ENCODE results near the gene SPINDOC.

The SPINDOC gene

DNA sequence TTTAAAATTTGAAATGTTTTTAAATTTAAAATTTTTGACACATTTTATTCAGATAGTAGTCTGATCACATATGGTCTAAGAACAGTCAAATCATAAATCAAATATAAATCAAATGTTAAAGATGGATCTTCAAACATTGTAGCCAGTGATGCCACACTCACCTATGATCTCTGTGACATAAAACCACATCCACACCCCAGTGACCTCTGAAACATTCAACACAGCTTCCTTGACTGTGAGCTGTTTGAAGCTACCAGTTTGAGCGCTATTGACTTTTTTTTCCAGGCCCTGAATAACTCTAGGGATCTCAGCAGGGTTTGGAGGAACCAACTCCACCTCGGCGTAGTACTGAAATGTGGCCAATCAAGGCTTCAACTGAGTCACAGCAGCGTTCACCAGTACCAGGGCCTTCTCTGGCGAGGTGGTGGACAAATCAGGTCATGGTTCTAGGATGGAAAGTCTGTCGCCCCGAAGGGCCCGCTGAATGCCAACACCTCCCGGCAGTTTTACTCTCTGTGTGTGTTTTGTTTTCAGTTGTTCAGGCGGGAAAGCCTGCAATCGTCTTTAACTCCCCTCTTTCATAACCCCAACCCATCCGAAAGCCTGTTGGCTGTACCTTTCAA lies 21.4 kb downstream of the SPINDOC start:
- no peak for DNase-seq

DNA sequence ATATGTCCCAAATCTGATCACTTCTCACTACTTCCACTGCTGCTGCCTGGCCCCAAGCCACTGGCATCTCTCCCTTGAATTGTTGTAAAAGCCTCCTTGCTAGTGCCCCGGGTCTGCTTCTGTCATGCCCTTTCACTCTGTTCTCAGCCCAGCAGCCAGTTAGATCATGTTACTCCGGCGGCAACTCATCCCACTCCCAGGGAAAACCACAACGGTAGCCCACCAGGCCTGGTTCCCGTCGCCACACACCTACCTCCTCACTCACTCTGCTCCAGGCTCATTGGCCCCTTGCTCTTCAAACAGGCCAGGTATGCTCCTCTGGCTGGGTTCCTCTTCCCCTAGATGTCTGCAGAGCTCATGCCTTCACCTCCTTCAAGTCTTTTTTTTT lies 21.9 kb downstream of the SPINDOC start:
- DNase-seq: no peak

DNA sequence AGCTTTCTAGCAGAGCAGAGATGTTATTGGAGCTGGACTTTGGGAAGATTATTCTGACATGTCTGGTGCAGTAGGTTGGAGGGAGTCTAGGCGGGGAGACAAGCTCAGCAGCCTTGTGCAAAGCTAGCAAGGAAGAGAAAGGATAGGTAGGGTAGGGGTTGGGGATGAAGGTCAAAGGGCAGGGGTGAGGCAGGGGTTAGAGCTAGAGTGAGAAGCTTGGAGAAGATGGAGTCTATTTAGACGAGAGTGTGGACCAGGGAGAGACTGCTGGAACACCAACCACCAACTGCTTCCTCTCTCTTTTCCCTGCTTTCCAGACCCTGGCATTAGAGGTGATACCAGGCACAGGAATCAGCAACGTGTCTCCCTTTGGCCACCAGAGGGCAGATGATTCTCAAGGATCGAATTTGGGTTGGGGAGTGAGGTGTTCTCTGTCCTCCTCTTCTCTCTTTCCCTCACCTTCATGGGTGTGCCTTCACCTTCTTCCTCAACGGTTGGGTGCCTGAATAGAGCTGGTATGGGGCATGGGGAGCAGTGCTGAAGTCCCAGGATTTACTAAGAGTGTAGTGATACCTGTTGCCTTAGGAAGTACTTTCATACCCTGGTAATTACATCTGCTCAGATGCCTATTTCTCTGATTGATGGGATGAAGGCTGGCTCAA lies 23.9 kb downstream of the SPINDOC start:
- peak; percentile 73 for DNase-seq

DNA sequence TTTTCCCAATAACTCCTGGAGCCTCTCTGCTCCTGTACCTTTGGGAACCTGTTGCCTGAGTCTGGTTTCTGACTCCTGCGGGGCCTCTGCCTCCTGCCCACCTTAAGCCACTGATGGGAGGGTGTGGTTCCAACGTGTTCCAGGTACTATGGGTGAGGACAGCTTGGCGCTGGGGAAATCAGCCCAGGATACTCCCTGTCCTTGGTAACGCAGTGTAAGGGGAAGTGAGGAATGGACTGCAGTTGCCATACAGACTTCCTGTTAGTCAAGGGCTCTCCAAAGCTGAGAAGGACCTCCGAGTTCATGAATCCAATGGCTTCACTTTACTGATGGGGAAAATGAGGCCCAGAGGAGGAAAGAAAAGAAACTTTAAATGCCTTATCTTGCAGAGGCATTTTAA lies 24.5 kb downstream of the SPINDOC start:
- no peak for DNase-seq

DNA sequence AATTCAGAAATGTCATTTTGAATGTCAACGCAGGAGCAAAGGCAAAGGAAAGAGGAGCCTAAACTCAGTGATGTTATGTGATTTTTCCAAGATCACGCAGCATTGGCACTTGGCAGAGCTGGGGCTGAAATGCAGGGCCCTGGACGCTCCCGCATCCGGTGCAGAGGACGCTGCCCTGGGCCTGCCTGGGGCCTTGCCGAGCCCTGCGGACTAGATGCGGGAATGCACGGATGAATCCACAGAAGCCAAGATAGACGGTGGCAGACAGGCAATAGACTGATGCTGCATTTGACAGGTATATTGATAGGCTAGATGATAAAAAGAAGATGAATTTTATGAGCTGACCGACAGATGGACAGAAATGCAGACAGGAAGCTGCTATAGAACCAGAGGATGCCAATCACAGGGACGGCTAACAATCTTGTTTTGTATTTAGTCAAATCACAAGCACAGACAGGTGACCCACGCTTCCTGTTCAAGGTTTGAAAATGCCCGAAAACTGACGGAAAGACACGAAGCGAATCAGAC lies 25.0 kb downstream of the SPINDOC start:
- no peak for DNase-seq

DNA sequence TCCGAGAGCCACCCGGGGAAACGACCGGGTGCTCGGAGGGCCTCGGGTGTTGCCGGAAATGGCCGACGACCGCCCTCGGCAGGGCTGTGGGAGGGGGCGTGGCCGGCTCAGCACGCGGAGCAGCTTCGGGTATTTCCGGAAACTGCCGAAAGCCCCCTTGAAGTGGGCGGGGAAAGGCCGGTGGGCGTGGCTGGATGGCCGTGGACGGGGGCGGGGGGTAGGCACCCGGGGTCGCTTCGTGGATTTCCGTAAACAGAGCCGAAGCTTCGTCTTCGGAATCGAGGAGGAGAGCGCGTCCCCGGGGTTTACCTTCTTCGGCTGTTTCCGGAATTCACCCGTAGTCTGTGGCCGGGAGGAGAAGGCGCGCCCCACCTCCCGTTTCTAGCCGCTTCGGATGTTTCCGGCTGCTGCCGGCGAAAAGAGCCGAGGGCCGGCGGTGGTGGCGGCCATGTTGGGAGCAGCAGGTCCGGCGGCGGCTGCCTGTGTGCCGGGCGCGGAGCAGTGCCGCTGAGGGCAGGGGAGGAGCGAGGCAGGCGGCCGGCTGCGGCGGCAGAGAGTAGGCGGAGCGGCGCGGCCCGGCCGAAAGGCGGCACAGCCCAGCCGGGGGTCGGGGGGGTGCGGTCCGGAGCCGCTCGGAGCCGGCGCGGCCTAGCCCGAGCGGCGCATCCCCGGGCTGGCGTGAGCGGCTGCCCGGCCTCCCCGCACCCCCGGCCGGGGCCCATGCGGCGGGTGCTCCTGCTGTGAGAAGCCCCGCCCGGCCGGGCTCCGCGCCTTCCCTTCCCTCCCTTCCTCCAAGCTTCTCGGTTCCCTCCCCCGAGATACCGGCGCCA lies 25.6 kb downstream of the SPINDOC start, which contains the start of gene MARK2:
TSS of gene MARK2 (plus strand) at position 433 of the 830 bp plus-strand sequence. CDS start at position 830, 397 bp downstream.
- peak; percentile 99 for DNase-seq

DNA sequence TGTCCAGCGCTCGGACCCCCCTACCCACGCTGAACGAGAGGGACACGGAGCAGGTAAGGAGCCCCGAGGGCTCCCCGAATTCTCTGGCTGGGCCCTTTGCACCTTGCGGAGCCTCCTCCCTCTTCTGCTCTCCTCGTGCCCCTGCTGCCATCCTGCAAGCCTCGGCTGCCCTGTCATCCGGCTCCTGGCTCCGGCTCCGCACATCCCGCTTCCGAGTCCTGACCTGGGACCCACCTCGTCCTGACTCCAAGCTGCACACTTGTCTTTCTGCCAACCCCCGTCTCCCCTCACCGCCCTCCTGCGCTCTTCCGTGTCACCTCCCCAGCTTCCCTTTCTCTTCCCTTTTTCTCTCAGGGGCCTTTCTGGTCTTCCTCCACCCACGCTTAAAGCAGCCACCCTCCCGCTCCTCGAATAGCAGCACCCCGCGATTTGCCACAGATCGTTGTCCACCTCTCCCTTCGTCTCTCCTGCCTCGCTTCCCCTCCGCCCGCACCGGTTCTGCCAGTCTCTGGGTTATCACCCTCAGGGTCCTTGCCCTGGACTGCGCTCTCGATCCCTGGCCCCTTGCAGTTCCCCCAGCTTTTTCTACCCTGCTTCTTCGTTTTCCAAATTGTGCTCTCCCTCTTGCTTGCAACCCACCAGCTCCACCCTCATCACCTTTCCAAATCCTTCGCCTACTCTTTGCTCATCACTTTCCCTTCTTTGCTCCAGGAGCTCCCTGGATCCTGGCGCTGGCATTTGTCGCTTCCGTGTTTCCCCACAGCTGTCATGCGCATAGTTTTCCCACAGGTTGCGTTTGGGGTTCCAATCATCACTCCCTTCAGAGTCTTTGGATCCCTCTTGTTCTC lies 26.5 kb downstream of the SPINDOC start:
- no peak for DNase-seq

DNA sequence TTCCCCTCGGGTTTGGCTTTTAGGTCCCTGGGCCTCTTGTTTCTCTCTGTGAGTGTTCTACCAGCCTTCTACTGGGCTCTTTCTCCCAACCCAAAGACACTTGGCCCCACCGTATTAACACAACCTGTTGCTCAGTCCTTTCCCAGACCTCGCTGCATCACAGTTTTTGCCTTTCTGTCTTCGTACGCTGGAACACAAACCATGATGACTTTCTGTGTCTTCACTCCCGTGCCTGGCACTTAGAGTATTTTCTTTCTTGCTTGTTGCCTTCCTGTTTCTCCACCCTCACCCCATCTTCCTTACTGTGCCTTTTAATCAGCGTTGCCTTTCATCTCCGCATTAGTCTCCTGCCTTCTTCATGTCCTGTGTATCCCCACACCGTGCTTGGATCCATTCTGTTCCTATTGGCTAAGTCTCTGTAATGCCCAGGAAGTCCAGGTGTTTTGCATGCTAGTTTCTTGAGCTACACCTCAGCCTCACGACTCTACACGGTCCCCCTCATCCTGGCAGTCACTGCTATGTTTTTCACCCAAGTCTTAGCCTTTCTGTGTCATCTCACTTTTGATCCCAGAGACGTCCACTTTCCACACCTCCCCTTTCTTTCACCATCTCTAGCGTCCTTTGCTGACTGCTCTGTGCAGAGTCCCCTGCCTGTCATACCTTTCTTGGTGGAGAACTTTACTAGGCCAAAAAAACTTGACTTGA lies 27.3 kb downstream of the SPINDOC start:
- no peak for DNase-seq

DNA sequence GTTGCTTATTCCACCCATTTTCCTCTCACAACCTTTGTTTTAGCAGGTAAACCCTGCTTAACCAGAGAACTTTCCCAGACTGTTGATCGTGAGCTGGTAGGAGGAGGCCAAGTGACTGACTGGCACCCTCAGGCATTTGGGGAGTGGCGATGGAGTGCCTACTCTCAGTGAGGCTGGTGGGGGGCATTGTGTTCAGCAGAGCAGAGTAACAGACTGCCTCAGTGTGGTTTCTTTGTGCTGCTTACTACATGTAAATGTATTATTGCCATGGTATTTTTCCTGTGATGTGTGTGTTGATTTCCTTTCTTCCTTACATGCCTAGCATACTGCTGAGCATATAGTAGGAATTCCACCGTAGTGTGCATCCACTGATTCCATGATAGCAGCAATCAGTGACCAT lies 28.3 kb downstream of the SPINDOC start:
- no peak for DNase-seq

DNA sequence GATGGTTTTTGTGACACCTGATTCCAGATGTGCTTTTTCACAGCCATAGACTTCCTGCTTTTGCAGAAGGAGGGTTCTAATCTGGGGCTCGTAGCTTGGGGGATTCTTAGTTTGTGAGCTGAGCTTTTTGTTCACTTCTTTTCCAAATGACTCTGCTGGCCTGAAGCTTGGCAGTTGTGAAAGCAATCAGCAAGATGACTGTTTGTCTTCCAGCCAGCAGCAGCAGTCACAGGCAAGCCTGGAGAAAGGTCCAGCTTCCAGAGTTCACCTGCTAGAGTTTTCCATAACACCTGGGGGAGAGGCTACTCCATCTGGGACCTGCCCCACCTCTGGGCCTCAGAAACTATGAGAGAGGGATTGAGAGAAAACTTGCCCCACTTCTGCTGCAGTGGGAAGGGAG lies 29.8 kb downstream of the SPINDOC start:
- DNase-seq: no peak

DNA sequence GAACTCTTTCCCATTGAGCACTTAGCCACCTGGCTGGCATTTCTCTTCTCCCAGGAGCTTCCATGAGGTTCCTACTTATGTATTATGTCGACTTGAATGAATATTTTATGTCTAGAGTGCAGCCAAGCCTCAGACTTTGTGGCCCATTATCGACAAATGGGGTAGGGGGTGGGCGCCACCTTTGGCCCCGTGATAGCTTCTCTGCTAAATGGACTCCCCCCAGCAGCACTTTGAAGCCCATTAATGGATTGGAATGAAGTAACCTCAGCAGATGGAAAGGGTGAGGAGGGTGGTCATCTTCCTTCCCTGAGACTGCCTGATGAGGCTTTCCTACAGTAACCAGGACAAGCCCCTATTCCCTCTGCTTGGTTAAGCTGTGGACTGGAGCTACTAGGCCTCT lies 31.6 kb downstream of the SPINDOC start:
- DNase-seq: no peak

DNA sequence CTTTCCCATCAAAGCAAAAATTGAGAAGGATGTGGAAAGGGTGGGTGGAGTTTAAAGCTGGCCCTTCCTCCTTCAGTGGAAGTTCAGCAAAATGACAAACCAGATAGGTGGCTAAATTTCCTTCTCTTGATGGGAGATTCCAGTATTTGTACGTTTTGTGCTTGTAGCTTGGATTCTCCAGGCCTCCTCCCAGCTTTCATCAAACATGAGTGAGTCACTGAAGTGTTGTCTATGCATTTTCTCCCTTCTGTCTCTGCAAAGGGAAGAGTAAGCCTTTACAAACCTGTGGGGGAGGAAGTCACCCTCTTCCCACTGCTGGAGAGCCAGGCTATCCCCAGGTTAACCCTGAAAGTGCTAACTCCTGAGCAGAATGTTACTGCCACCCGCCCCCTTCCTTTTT lies 32.0 kb downstream of the SPINDOC start:
- no peak for DNase-seq

DNA sequence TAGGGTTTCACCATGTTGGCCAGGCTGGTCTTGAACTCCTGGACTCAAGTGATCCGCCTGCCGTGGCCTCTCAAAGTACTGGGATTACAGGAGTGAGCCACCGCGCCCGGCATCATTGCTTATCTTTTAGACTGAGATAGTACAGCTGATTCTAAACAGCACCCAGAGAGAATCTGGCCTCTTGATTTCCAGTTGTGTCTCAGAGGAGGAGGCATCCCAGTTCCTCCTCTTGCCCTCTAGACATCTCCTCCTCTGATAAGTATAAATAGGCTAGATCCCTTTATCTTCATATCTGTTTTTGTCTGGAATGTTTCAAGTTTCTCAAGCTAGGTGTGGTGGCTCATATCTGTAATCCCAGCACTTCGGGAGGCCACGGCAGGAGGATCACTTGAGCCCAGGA lies 32.7 kb downstream of the SPINDOC start:
- no peak for DNase-seq

DNA sequence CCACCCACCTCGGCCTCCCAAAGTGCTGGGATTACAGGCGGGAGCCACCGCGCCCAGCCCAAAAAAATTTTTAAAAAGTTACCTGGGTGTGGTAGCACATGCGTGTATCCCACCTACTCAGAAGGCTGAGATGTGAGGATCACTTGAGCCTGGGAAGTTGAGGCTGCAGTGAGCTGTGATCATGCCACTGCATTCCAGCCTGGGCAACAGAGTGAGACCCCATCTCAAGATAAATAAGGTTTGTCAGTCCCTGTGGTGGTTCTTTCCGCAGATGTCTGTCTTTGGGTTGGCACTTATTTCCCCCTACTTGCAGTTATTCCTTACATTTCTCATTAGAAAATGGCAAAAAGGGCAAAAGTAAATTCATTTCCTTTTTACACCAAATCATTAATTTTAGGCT lies 33.6 kb downstream of the SPINDOC start:
- no peak for DNase-seq

DNA sequence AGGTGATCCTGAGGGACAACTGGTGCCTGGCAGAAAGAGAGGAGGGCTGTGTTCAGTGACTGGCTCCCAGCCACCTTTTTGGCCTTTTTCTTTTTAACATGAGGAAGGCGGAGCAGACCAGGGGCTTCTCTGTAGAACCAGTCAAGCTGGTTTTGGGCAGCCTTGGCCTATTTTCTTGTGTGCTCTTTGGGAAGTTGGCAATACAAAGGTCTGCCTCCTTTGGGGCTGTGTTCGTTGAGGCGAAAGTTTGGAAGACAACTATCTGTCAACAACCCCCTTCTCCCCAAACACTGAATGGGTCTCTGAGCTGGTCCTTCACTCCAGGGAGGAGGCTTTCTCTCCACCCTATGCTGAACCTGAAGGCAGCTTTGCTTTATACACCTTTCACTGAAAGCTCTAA lies 34.1 kb downstream of the SPINDOC start:
- no peak for DNase-seq

DNA sequence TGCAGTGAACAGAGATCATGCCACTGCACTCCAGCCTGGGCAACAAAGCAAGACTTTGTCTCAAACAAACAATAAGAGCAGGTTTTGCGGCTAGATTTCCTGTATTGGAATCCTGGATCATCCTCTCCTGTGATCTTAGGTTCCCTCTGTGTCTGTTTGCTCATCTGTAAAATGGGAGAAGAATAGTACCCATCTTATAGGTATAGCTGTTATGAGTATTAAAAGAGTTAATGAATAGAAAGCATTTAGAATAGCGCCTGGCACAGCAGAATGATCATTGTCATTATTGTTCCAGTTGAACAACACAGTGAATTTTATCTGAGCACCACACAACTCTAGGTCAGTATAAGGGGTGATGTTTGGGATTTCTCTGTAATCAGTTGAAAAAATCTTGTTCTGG lies 36.4 kb downstream of the SPINDOC start:
- DNase-seq: no peak

DNA sequence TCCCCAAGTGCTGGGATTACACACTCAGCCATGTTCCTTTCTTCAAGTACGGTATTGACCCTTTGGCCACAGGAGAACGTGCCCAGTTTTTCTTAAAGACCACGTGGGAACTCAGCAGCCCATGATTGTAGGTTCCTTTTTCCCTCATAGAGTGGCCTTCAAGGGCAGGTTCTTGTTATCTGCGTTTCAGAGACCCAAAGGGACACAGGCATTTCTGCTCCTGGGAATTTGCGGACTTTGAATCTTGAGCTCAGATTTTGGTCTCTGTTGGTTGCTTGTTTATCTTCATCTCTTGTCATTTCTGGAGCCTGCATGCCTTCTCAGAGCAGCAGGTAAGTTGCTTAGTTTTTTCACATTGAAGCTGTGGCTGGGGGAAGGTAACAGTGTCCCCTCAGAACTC lies 37.7 kb downstream of the SPINDOC start:
- no peak for DNase-seq

DNA sequence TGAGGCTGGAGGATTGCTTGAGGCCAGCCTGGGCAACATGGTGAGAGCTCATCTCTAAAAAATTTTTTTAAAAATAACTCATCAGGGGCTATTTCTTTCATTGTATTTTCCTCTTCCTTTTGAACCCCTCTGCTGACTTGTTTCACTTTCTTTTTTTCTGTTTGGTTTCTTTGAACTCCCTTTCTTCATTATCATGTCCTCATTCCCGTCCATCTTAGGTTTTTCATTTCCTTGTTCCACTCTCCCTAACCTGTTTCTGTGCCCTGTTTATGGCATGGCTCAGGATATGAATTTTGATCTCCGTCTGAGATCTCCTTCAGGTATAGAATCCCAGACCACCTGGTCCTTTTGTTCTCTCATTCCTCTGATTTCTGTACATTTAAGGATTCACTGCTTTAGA lies 38.1 kb downstream of the SPINDOC start:
- no peak for DNase-seq

DNA sequence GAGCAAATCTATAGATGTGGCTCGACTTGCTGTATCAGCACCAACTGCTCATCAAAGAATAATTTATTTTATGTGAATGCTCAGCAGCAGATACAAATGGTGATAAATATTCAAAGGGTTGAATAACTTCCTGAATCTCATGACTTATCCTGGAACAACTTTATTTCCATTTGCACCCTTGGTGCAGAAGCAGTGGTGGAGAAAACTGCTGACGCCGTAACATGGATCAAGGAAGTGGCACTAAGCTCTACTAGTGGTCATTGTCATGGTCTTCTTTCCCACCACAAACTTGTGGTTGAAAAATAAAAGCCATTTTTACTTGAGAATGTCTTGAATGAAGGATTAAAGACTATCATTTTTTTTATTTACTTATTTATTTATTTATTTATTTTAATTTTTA lies 40.2 kb downstream of the SPINDOC start:
- DNase-seq: no peak

DNA sequence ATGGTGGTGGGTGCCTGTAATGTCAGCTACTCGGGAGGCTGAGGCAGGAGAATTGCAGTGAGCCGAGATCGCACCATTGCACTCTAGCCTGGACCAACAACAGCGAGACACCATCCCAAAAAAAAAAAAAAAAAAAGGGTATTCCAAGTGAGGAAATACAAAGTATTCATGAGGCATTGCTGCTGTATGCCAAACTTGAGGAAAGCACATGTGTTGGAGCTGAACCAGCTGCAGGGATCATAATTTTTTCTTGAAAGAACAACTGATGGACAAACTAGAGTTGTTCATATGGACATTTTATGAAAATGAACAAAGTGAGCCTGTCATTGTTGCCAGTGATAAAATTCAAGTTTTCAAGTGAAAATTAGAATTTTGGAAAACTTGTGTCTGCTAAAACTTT lies 41.4 kb downstream of the SPINDOC start:
- DNase-seq: no peak

DNA sequence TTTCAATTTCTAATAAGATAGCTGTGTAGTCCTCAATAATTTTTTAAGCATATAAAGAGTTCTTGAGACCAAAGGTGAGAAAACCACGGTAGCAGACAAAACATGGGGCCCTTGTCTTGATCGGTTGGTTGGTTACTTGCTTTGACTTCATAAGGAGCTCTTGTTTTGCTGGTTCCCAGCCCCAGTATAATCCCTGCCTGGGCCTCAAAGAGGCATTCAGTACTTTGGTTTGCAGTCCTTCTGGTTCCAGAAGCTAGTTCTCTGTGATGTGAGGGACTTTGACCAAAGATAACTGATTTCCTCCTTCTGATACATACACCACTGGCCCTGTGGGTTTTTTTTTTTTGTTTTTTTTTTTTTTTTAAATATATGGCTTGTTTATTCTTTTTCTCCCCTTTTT lies 42.7 kb downstream of the SPINDOC start:
- no peak for DNase-seq
